COR-L47 (cell line): ENCODE measurements around the gene QPCT.
"Not testable (repeated sequence)": the region's sequence is repeated elsewhere in the genome, so short reads cannot be mapped to it uniquely, and the experiment has no call there.

Experiments
- DNase-seq: peaks from one replicate; lab custom pipeline; 2025; lab: John Stamatoyannopoulos, UW

Gene QPCT

GRCh38 chr2:37358466-37358865 is 14.0 kb downstream of the QPCT start:
- no peak for DNase-seq

GRCh38 chr2:37361216-37361815 is 16.9 kb downstream of the QPCT start:
- no peak for DNase-seq

- no peak for DNase-seq
Observed at GRCh38 chr2:37361994-37362698, 17.7 kb downstream of the QPCT start.

GRCh38 chr2:37364351-37364750 is 19.9 kb downstream of the QPCT start:
- DNase-seq: no peak

GRCh38 chr2:37365669-37366068 is 21.2 kb downstream of the QPCT start:
- DNase-seq: no peak

GRCh38 chr2:37366773-37367172 is 22.3 kb downstream of the QPCT start:
- DNase-seq: no peak

GRCh38 chr2:37367310-37367709 is 22.9 kb downstream of the QPCT start:
- DNase-seq: no peak

GRCh38 chr2:37367984-37368383 is 23.6 kb downstream of the QPCT start:
- DNase-seq: no peak

GRCh38 chr2:37370666-37371065 is 26.2 kb downstream of the QPCT start:
- no peak for DNase-seq

- DNase-seq: no peak
Observed at GRCh38 chr2:37372000-37372399, 27.6 kb downstream of the QPCT start.

GRCh38 chr2:37375741-37376288 is 31.4 kb downstream of the QPCT start:
- DNase-seq: no peak

GRCh38 chr2:37376421-37377186 is 32.2 kb downstream of the QPCT start:
- DNase-seq: no peak

GRCh38 chr2:37377187-37377532 is 32.7 kb downstream of the QPCT start:
- DNase-seq: no peak

- no peak for DNase-seq
Observed at GRCh38 chr2:37378411-37378810, 34.0 kb downstream of the QPCT start.

GRCh38 chr2:37379881-37380296 is 35.5 kb downstream of the QPCT start:
- no peak for DNase-seq

- DNase-seq: not testable (repeated sequence)
Observed at GRCh38 chr2:37380787-37381186, 36.4 kb downstream of the QPCT start.

- not testable (repeated sequence) for DNase-seq
Observed at GRCh38 chr2:37384261-37384660, 39.8 kb downstream of the QPCT start.

GRCh38 chr2:37387148-37387835 is 42.9 kb downstream of the QPCT start:
- DNase-seq: no peak

- DNase-seq: no peak
Observed at GRCh38 chr2:37388074-37388473, 43.6 kb downstream of the QPCT start.

GRCh38 chr2:37389395-37389794 is 45.0 kb downstream of the QPCT start:
- no peak for DNase-seq

- DNase-seq: peak; percentile 17
Observed at GRCh38 chr2:37389989-37390765, 45.7 kb downstream of the QPCT start.

- DNase-seq: no peak
Observed at GRCh38 chr2:37390777-37391176, 46.3 kb downstream of the QPCT start.
